Measurements from ENCODE around the gene CCDC85C.

GRCh38 chr14:99602054-99602787 is 1.8 kb downstream of the CCDC85C start:
- TF ChIP-seq RAD21 (IDR thresholded peaks at IDR 0.05; ENCODE audit: low read depth) (no peak), EGR1 (IDR thresholded peaks at IDR 0.05) (no peak), FOXM1 (IDR thresholded peaks at IDR 0.05; ENCODE audit: borderline replicate concordance, low read depth) (no peak)
